CD4-positive, CD25-positive, alpha-beta regulatory T cell (primary cell): ENCODE data around the gene NR2F1-AS1. TPM values are rescaled to one million over a fixed set of nuclear protein-coding genes. Genes with fewer than 3 reads are reported as not detected.

ENCODE experiments used
- ATAC-seq, 2 donors: fragments of 150-1000 bp; cut with Tn5 transposase; one replicate each; pipeline ENCODE4 v1.10.0; 2021; ENCODE audit warnings: low read depth in 2 of 2, moderate number of reproducible peaks in 2 of 2, moderate library complexity in 1 of 2
- DNase-seq, 3 donors: peaks; one replicate each; pipeline versions ENCODE4 v3.0.0 to v3.0.0-alpha.2; 2012 to 2022; ENCODE audit warnings: mixed read lengths in 1 of 3
- H3K27ac ChIP-seq: one replicate; pipeline ENCODE4 v1.7.0; 2013; ENCODE audit warnings: mild to moderate bottlenecking, low read length; ENCODE audit not compliant: insufficient read depth, poor library complexity, severe bottlenecking
- H3K27me3 ChIP-seq: one replicate; pipeline ENCODE4 v1.7.0; 2013; ENCODE audit warnings: low read length; ENCODE audit not compliant: control insufficient read depth, insufficient read depth
- H3K36me3 ChIP-seq: one replicate; pipeline ENCODE4 v1.7.0; 2013; ENCODE audit warnings: mild to moderate bottlenecking, low read length, moderate library complexity; ENCODE audit not compliant: control insufficient read depth, insufficient read depth
- H3K4me1 ChIP-seq: 2 replicates; pipeline ENCODE4 v1.7.0; 2013; ENCODE audit warnings: mild to moderate bottlenecking, low read length; ENCODE audit not compliant: insufficient read depth, control insufficient read depth, poor library complexity, severe bottlenecking
- H3K4me3 ChIP-seq: one replicate; pipeline ENCODE4 v1.7.0; 2013; ENCODE audit warnings: low read depth, mild to moderate bottlenecking, low read length, moderate library complexity
- H3K9me3 ChIP-seq, 2 experiments: 1 replicate in 1 of 2; 2 replicates in 1 of 2; pipeline ENCODE4 v1.7.0; 2013; ENCODE audit warnings: low read length in 2 of 2, mild to moderate bottlenecking in 1 of 2, moderate library complexity in 1 of 2; ENCODE audit not compliant: control insufficient read depth in 2 of 2
- H3K27ac Mint-ChIP-seq, 3 donors: one replicate each; pipeline ENCODE4 v1.8.0; 2020 to 2022; ENCODE audit warnings: mild to moderate bottlenecking in 3 of 3, mixed read lengths in 3 of 3, moderate library complexity in 2 of 3
- H3K27me3 Mint-ChIP-seq: one replicate; pipeline ENCODE4 v1.8.0; 2022; ENCODE audit warnings: mild to moderate bottlenecking, mixed read lengths
- H3K36me3 Mint-ChIP-seq: one replicate; pipeline ENCODE4 v1.8.0; 2020; ENCODE audit warnings: mixed read lengths
- H3K4me1 Mint-ChIP-seq, 4 donors: one replicate each; pipeline ENCODE4 v1.8.0; 2020 to 2022; ENCODE audit warnings: mixed read lengths in 4 of 4, mild to moderate bottlenecking in 1 of 4
- H3K4me3 Mint-ChIP-seq, 4 donors: one replicate each; pipeline ENCODE4 v1.8.0; 2020 to 2022; ENCODE audit warnings: mild to moderate bottlenecking in 4 of 4, mixed read lengths in 4 of 4, moderate library complexity in 3 of 4
- H3K9me3 Mint-ChIP-seq, 7 donors: one replicate each; pipeline ENCODE4 v1.8.0; 2020 to 2022; ENCODE audit warnings: mixed read lengths in 7 of 7, mild to moderate bottlenecking in 3 of 7, moderate library complexity in 2 of 7
- polyA plus RNA-seq, 4 donors: library from polyadenylated mRNA; unstranded; fragments of 300-500 nt; fragmentation: Illumina TruSeq; gene quantifications; one replicate each; pipeline ENCODE4 v1.2.3, GENCODE V29; 2021
- total RNA-seq: library from RNA; stranded (reverse); gene quantifications from one replicate; pipeline ENCODE4 v1.2.3, GENCODE V29; 2022

NR2F1-AS1 gene
- total and polyA plus RNA-seq, 5 donors from 2014 or later, result not detected

- no peaks in the 10 kb centered on the region for H3K36me3 ChIP-seq
- no peak overlapping the region for H3K27ac ChIP-seq
- peaks cover 98% of the 10 kb centered on the region for H3K27me3 Mint-ChIP-seq
- peaks cover 58% of the 10 kb centered on the region for H3K27me3 ChIP-seq
- peaks cover under 1 to 29% (median 8%) of the 10 kb centered on the region in 4 donors for H3K4me1 Mint-ChIP-seq
- peaks cover 0 to 15% (median 6%) of the 10 kb centered on the region in 7 donors for H3K9me3 Mint-ChIP-seq
- no peak overlapping the region for H3K4me3 ChIP-seq
- H3K4me1 ChIP-seq, result peaks cover 2% of the 10 kb centered on the region
- H3K9me3 ChIP-seq, result peaks cover 0 to 13% of the 10 kb centered on the region in 2 experiments
- H3K4me3 Mint-ChIP-seq, result peak overlapping the region in 1 of 4 donors; percentile 89
- ATAC-seq (no peak), DNase-seq (no peak)
- H3K27ac Mint-ChIP-seq, result no peak overlapping the region
- H3K36me3 Mint-ChIP-seq, result no peaks in the 10 kb centered on the region
Observed at GRCh38 chr5:93591323-93591945, 10.4 kb upstream of the NR2F1-AS1 start.

GRCh38 chr5:93590493-93590892, 9.5 kb upstream of the NR2F1-AS1 start:
- no peak for ATAC-seq
- peaks cover 0 to 10% of the 10 kb centered on the region in 2 experiments for H3K9me3 ChIP-seq
- peaks cover 6% of the 10 kb centered on the region for H3K4me1 ChIP-seq
- no peak overlapping the region for H3K27ac Mint-ChIP-seq
- no peak overlapping the region for H3K4me3 Mint-ChIP-seq
- peaks cover 98% of the 10 kb centered on the region for H3K27me3 Mint-ChIP-seq
- no peaks in the 10 kb centered on the region for H3K36me3 Mint-ChIP-seq
- DNase-seq, result no peak
- no peak overlapping the region for H3K4me3 ChIP-seq
- no peak overlapping the region for H3K27ac ChIP-seq
- peaks cover 0 to 10% (median 6%) of the 10 kb centered on the region in 7 donors for H3K9me3 Mint-ChIP-seq
- no peaks in the 10 kb centered on the region for H3K36me3 ChIP-seq
- peaks cover 64% of the 10 kb centered on the region for H3K27me3 ChIP-seq
- H3K4me1 Mint-ChIP-seq, result peaks cover 6 to 28% (median 15%) of the 10 kb centered on the region in 4 donors

- Histone ChIP-seq H3K4me1 (peaks cover 6% of the 10 kb centered on the region), H3K27ac (no peak overlapping the region), H3K36me3 (no peaks in the 10 kb centered on the region), H3K4me3 (no peak overlapping the region), H3K27me3 (peaks cover 62% of the 10 kb centered on the region), H3K9me3 (peaks cover 0 to 4% of the 10 kb centered on the region in 2 experiments)
- ATAC-seq, result no peak
- H3K4me1 Mint-ChIP-seq, result peaks cover 6 to 26% (median 14%) of the 10 kb centered on the region in 4 donors
- H3K27me3 Mint-ChIP-seq, result peaks cover 95% of the 10 kb centered on the region
- H3K9me3 Mint-ChIP-seq, result peaks cover 0 to 10% (median 6%) of the 10 kb centered on the region in 7 donors
- peak overlapping the region in 1 of 4 donors; percentile 17 for H3K4me3 Mint-ChIP-seq
- H3K27ac Mint-ChIP-seq, result no peak overlapping the region
- H3K36me3 Mint-ChIP-seq, result no peaks in the 10 kb centered on the region
- DNase-seq, result no peak
Observed at GRCh38 chr5:93589829-93590215, 8.8 kb upstream of the NR2F1-AS1 start.

- no peak for DNase-seq
- Mint-ChIP-seq H3K27me3 (peaks cover 90% of the 10 kb centered on the region), H3K4me3 (peak overlapping the region; percentile 13 to 66 (median 38)), H3K9me3 (peaks cover 0 to 10% (median 6%) of the 10 kb centered on the region in 7 donors), H3K27ac (no peak overlapping the region), H3K36me3 (no peaks in the 10 kb centered on the region), H3K4me1 (peaks cover 6 to 26% (median 14%) of the 10 kb centered on the region in 4 donors)
- ATAC-seq, result no peak
- H3K27ac ChIP-seq, result no peak overlapping the region
- H3K36me3 ChIP-seq, result no peaks in the 10 kb centered on the region
- H3K27me3 ChIP-seq, result peaks cover 59% of the 10 kb centered on the region
- H3K4me1 ChIP-seq, result peaks cover 6% of the 10 kb centered on the region
- no peak overlapping the region for H3K4me3 ChIP-seq
- H3K9me3 ChIP-seq, result no peaks in the 10 kb centered on the region
Observed at GRCh38 chr5:93589152-93589828, 8.3 kb upstream of the NR2F1-AS1 start.

GRCh38 chr5:93588352-93589151, 7.5 kb upstream of the NR2F1-AS1 start:
- Histone ChIP-seq H3K27me3 (peaks cover 54% of the 10 kb centered on the region), H3K9me3 (no peaks in the 10 kb centered on the region), H3K36me3 (no peaks in the 10 kb centered on the region), H3K27ac (no peak overlapping the region), H3K4me3 (no peak overlapping the region), H3K4me1 (peaks cover 9% of the 10 kb centered on the region)
- ATAC-seq, result no peak
- no peak for DNase-seq
- H3K4me3 Mint-ChIP-seq, result peak overlapping the region; percentile 17 to 73 (median 62)
- H3K36me3 Mint-ChIP-seq, result no peaks in the 10 kb centered on the region
- peaks cover 82% of the 10 kb centered on the region for H3K27me3 Mint-ChIP-seq
- H3K27ac Mint-ChIP-seq, result peak overlapping the region in 1 of 3 donors; percentile 79
- peaks cover 0 to 10% (median 5%) of the 10 kb centered on the region in 7 donors for H3K9me3 Mint-ChIP-seq
- peaks cover 8 to 26% (median 14%) of the 10 kb centered on the region in 4 donors for H3K4me1 Mint-ChIP-seq

- no peak overlapping the region for H3K27ac ChIP-seq
- H3K4me3 Mint-ChIP-seq, result peak overlapping the region in 3 of 4 donors; percentile 35 to 52 (median 52)
Observed at GRCh38 chr5:93587597-93588351, 6.8 kb upstream of the NR2F1-AS1 start.

More at GRCh38 chr5:93587597-93588351, 6.8 kb upstream of the NR2F1-AS1 start:
- Histone ChIP-seq H3K36me3 (no peaks in the 10 kb centered on the region), H3K27me3 (peaks cover 57% of the 10 kb centered on the region), H3K4me3 (no peak overlapping the region), H3K4me1 (peaks cover 17% of the 10 kb centered on the region), H3K9me3 (no peaks in the 10 kb centered on the region)
- Mint-ChIP-seq H3K4me1 (peaks cover 9 to 24% (median 15%) of the 10 kb centered on the region in 4 donors), H3K36me3 (no peaks in the 10 kb centered on the region), H3K27ac (peak overlapping the region in 2 of 3 donors; percentile 18 to 79), H3K9me3 (peaks cover 0 to 10% (median 5%) of the 10 kb centered on the region in 7 donors), H3K27me3 (peaks cover 75% of the 10 kb centered on the region)
- ATAC-seq, result no peak
- DNase-seq, result no peak
